ENCODE data around the gene HCLS1. TPM values are rescaled to one million over a fixed set of nuclear protein-coding genes. Genes with fewer than 3 reads are reported as not detected.

The HCLS1 gene
- total RNA-seq, 1 donor from 2014 or later, result 0.12 TPM

Other genes with a start within 250 kb of the HCLS1 start
- gene POLQ, start 114.9 kb downstream of the HCLS1 start, total RNA-seq, result 6.9 and 9.2 TPM in 2 replicates
- not detected in 2 replicates for gene ARGFX, start 93.0 kb downstream of the HCLS1 start, total RNA-seq
- gene FBXO40, start 67.5 kb downstream of the HCLS1 start, total RNA-seq, result not detected in 2 replicates
- 10.5 and 20.7 TPM in 2 replicates for gene GOLGB1, start 88.8 kb upstream of the HCLS1 start, total RNA-seq
- gene IQCB1, start 174.2 kb upstream of the HCLS1 start, total RNA-seq, result 13.5 and 19.5 TPM in 2 replicates
- gene EAF2, start 174.3 kb upstream of the HCLS1 start, total RNA-seq, result 2.9 and 3.0 TPM in 2 replicates
- 0.22 and 0.40 TPM in 2 replicates for gene SLC15A2, start 233.5 kb upstream of the HCLS1 start, total RNA-seq